GM12878 (cell line): Measurements from ENCODE around the gene ZNF248. TPM values are rescaled to one million over a fixed set of nuclear protein-coding genes. Genes with fewer than 3 reads are reported as not detected.

Source experiments
- ATAC-seq: fragments of 200-7000 bp; cut with Tn5 transposase; 3 replicates; pipeline ENCODE4 v1.9.1; 2020; ENCODE audit warnings: mild to moderate bottlenecking, moderate library complexity
- BruUV-seq: library from RNA; stranded (reverse); fragments of 400-500 nt; replicated peaks from 2 replicates; lab custom pipeline; 2021; lab: Mats Ljungman, UMichigan
- CTCF ChIA-PET: fragments of 300-600 bp; sonication (Branson Sonifier 250); formaldehyde crosslinking; extraction: SDS; loops from one replicate; lab custom pipeline; 2021; ENCODE audit warnings: inconsistent platforms; lab: Yijun Ruan, JAX
- POLR2A ChIA-PET: fragments of 350-600 bp; formaldehyde crosslinking; extraction: SDS; loops from one replicate; lab custom pipeline; 2021; ENCODE audit warnings: inconsistent platforms; lab: Charles Lee
- RAD21 ChIA-PET: fragments of 300-600 bp; sonication (Branson Sonifier 250); formaldehyde crosslinking; loops from one replicate; lab custom pipeline; 2023; ENCODE audit warnings: antibody characterized with exemption; ENCODE audit not compliant: unreplicated experiment; lab: Charles Lee
- SMC1A ChIA-PET: fragments of 300-600 bp; sonication (Branson Sonifier 250); formaldehyde crosslinking; loops from one replicate; lab custom pipeline; 2023; ENCODE audit not compliant: unreplicated experiment, uncharacterized antibody; lab: Charles Lee
- DNase-seq: peaks from one replicate; pipeline ENCODE4 v3.0.0-alpha.2; 2011; ENCODE audit warnings: low read depth, low spot score
- FAIRE-seq: peaks from 3 replicates; lab custom pipeline; 2011; peaks lifted over from hg19 to GRCh38; lab: Jason Lieb, UNC
- H2AFZ ChIP-seq: 2 replicates; pipeline ENCODE4 v1.6.0; 2011; ENCODE audit warnings: low read depth, low read length, control low read depth; ENCODE audit not compliant: control insufficient read depth
- H3K27ac ChIP-seq: 2 replicates; pipeline ENCODE4 v1.5.1; 2011; ENCODE audit warnings: control low read depth; ENCODE audit not compliant: control insufficient read depth, insufficient read depth
- H3K27me3 ChIP-seq, 2 experiments: replicated peaks in 1 of 2; 2 replicates each; pipeline versions ENCODE4 v1.6.0 to v1.6.1; 2011; ENCODE audit warnings: low read length in 1 of 2; ENCODE audit not compliant: control insufficient read depth in 2 of 2, insufficient read depth in 2 of 2
- H3K36me3 ChIP-seq, 2 experiments: 2 replicates each; pipeline ENCODE4 v1.5.1; 2011; ENCODE audit warnings: low read length in 1 of 2; ENCODE audit not compliant: control insufficient read depth in 2 of 2, insufficient read depth in 2 of 2
- H3K4me1 ChIP-seq: 2 replicates; pipeline ENCODE4 v1.6.1; 2011; ENCODE audit warnings: mild to moderate bottlenecking, low read length, moderate library complexity, mixed read lengths; ENCODE audit not compliant: control insufficient read depth, insufficient read depth
- H3K4me2 ChIP-seq: 2 replicates; pipeline ENCODE4 v1.6.0; 2011; ENCODE audit warnings: control low read depth; ENCODE audit not compliant: control insufficient read depth, insufficient read depth
- H3K4me3 ChIP-seq: fragments of 200-600 bp; sonication (generic); 2 replicates; pipeline ENCODE4 v1.5.1; 2016
- H3K79me2 ChIP-seq: 2 replicates; pipeline ENCODE4 v1.6.0; 2011; ENCODE audit warnings: low read length; ENCODE audit not compliant: control insufficient read depth, insufficient read depth
- H3K9ac ChIP-seq: 2 replicates; pipeline ENCODE4 v1.8.0; 2011; ENCODE audit warnings: low read length, control low read depth, mixed read lengths; ENCODE audit not compliant: control insufficient read depth, insufficient read depth
- H3K9me3 ChIP-seq: replicated peaks from 3 replicates; pipeline ENCODE4 v1.5.1; 2011; ENCODE audit warnings: mild to moderate bottlenecking, low read length; ENCODE audit not compliant: control insufficient read depth, insufficient read depth
- H4K20me1 ChIP-seq: 2 replicates; pipeline ENCODE4 v1.6.0; 2011; ENCODE audit not compliant: control insufficient read depth, insufficient read depth
- BMI1 ChIP-seq: fragments of 450-650 bp; IDR thresholded peaks from 2 replicates; pipeline ENCODE4 v1.6.1; 2016; ENCODE audit warnings: mild to moderate bottlenecking, moderate library complexity, borderline replicate concordance
- CBX3 ChIP-seq: fragments of 200-600 bp; sonication (generic); IDR thresholded peaks from 2 replicates; pipeline ENCODE4 v1.6.1; 2016; ENCODE audit warnings: low read depth, borderline replicate concordance
- E2F8 ChIP-seq: fragments of 450-650 bp; IDR thresholded peaks from 2 replicates; pipeline ENCODE4 v1.6.1; 2018; ENCODE audit warnings: mild to moderate bottlenecking, low read depth, moderate library complexity; ENCODE audit not compliant: partially characterized antibody
- HDAC6 ChIP-seq: fragments of 200-600 bp; sonication (generic); IDR thresholded peaks from one replicate; pipeline ENCODE4 v1.8.0; 2017; ENCODE audit warnings: antibody characterized with exemption; ENCODE audit not compliant: unreplicated experiment
- HDGF ChIP-seq: fragments of 450-650 bp; IDR thresholded peaks from 2 replicates; pipeline ENCODE4 v1.6.1; 2016; ENCODE audit warnings: antibody characterized with exemption
- IRF4 ChIP-seq: IDR thresholded peaks from 2 replicates; pipeline ENCODE4 v1.6.1; 2011; ENCODE audit warnings: low read depth, low read length
- JUND ChIP-seq: IDR thresholded peaks from 2 replicates; pipeline ENCODE4 v1.6.1; 2012; ENCODE audit warnings: low read depth, mild to moderate bottlenecking, low read length, improper control_type of control experiment, moderate library complexity
- MXI1 ChIP-seq: fragments of 150-350 bp; IDR thresholded peaks from 2 replicates; pipeline ENCODE4 v1.6.1; 2011; ENCODE audit warnings: low read depth, mild to moderate bottlenecking, inconsistent platforms, low read length, improper control_type of control experiment
- NKRF ChIP-seq: fragments of 450-650 bp; conservative IDR thresholded peaks from 2 replicates; pipeline ENCODE4 v1.6.1; 2017; ENCODE audit warnings: mild to moderate bottlenecking, moderate library complexity
- SIX5 ChIP-seq: IDR thresholded peaks from 2 replicates; pipeline ENCODE4 v1.6.1; 2011; ENCODE audit warnings: mild to moderate bottlenecking, low read depth, low read length, moderate library complexity; ENCODE audit not compliant: severe bottlenecking
- SMC3 ChIP-seq: IDR thresholded peaks from 2 replicates; pipeline ENCODE4 v1.6.1; 2011; ENCODE audit warnings: low read length, improper control_type of control experiment, borderline replicate concordance
- SP1 ChIP-seq: IDR thresholded peaks from one replicate; pipeline ENCODE4 v1.6.1; 2011; ENCODE audit warnings: low read depth, low read length
- TAF1 ChIP-seq: IDR thresholded peaks from 2 replicates; pipeline ENCODE4 v1.6.1; 2011; ENCODE audit warnings: mild to moderate bottlenecking, low read depth, low read length, borderline replicate concordance
- TARDBP ChIP-seq: IDR thresholded peaks from 2 replicates; pipeline ENCODE4 v1.6.1; 2016; ENCODE audit warnings: borderline replicate concordance
- ZNF384 ChIP-seq: IDR thresholded peaks from 2 replicates; pipeline ENCODE4 v1.6.1; 2012; ENCODE audit warnings: low read depth, mild to moderate bottlenecking, low read length, improper control_type of control experiment, borderline replicate concordance
- ZNF622 ChIP-seq: fragments of 450-650 bp; IDR thresholded peaks from 2 replicates; pipeline ENCODE4 v1.6.1; 2017; ENCODE audit warnings: mild to moderate bottlenecking, inconsistent platforms
- WGBS: methylation state at CpG from one replicate; pipeline ENCODE4 v1.1.6; 2016; ENCODE audit warnings: low lambda C conversion rate; ENCODE audit not compliant: insufficient replicate concordance, insufficient coverage; ENCODE audit errors: missing lambda C conversion rate; 5-methylcytosine and 5-hydroxymethylcytosine counted together
- in situ Hi-C: fragments of 300-500 bp; cut with MboI; formaldehyde crosslinking; loops from 9 replicates; pipeline ENCODE4 v1.14.3; 2018; ENCODE audit warnings: mixed read lengths
- intact Hi-C: fragments of 100-400 bp; cut with micrococcal nuclease; formaldehyde crosslinking; loops from one replicate; pipeline ENCODE4 v1.14.2; 2022; ENCODE audit not compliant: unreplicated experiment
- polyA plus RNA-seq, 11 experiments: library from polyadenylated mRNA; depleted of rRNA in 4 of 11; unstranded in 6 of 11; stranded (reverse) in 5 of 11; fragments of >200 nt; fragmentation: Nextera tagmentation in 4 of 11; fragmentation: Illumina TruSeq in 1 of 11; extraction: Ambion mirVana in 4 of 11; extraction: Trizol in 1 of 11; gene quantifications; 1 replicate in 1 of 11; 2 replicates in 10 of 11; pipeline versions ENCODE4 v1.2.1 to v1.2.3, GENCODE V29; 2011 to 2016; ENCODE audit warnings: inconsistent platforms in 2 of 11, missing spikeins in 2 of 11, low read depth in 1 of 11
- total RNA-seq, 4 experiments: library from RNA; depleted of rRNA in 3 of 4; stranded (reverse); fragments of >200 nt in 3 of 4; fragmentation: Illumina TruSeq in 1 of 4; extraction: Trizol in 1 of 4; gene quantifications; 2 replicates each; pipeline versions ENCODE4 v1.2.1 to v1.2.3, GENCODE V29; 2013 to 2021

ZNF248 gene
- total and polyA plus RNA-seq, 10 of the 15 experiments (the other 5 are each of a cell fraction or from before 2014, with no cell fraction given): 2.0 to 16.3 (median 8.9) TPM

- no peaks in the 10 kb centered on the region for H3K4me1 ChIP-seq
- no peak overlapping the region for H3K27ac ChIP-seq
- no peaks in the 10 kb centered on the region for H4K20me1 ChIP-seq
- TF ChIP-seq HDGF (no peak), JUND (no peak), E2F8 (no peak), SP1 (no peak), HDAC6 (no peak)
- H2AFZ ChIP-seq: no peak overlapping the region
- FAIRE-seq (no peak), ATAC-seq (no peak), DNase-seq (no peak)
- H3K4me2 ChIP-seq: no peak overlapping the region
- H3K9me3 ChIP-seq: no peaks in the 10 kb centered on the region
- intact Hi-C loops (no loop called here), in situ Hi-C loops (no loop called here)
- POLR2A ChIA-PET: no interaction called here
- H3K36me3 ChIP-seq: no peaks in the 10 kb centered on the region
- SMC1A ChIA-PET: no interaction called here
- no peaks in the 10 kb centered on the region for H3K79me2 ChIP-seq
- no TSS peak for BruUV-seq
- no peak overlapping the region for H3K4me3 ChIP-seq
- RAD21 ChIA-PET: no interaction called here
- CTCF ChIA-PET: no interaction called here
- 73% methylated on average over 3 of the region's 3 CpGs for WGBS
- no peak overlapping the region for H3K9ac ChIP-seq
- no peaks in the 10 kb centered on the region for H3K27me3 ChIP-seq
Measured at GRCh38 chr10:37813763-37814162, 43.6 kb downstream of the ZNF248 start.

- no peaks in the 10 kb centered on the region for H3K27me3 ChIP-seq
- DNase-seq: no peak
- no peak overlapping the region for H3K9ac ChIP-seq
- H3K36me3 ChIP-seq: no peaks in the 10 kb centered on the region
- in situ Hi-C loops (no loop called here), intact Hi-C loops (no loop called here)
- CTCF ChIA-PET: interaction anchor here (0.7 kb wide), 1 partner anchor 72 kb away, joined by 3 read pairs; no protein-coding TSS in a partner anchor
- SMC1A ChIA-PET: no interaction called here
- POLR2A ChIA-PET: no interaction called here
- no peaks in the 10 kb centered on the region for H3K9me3 ChIP-seq
- H3K4me1 ChIP-seq: no peaks in the 10 kb centered on the region
- no peaks in the 10 kb centered on the region for H4K20me1 ChIP-seq
- no peak overlapping the region for H2AFZ ChIP-seq
- 0% methylated on average over 1 of the region's 1 CpG for WGBS
- no peaks in the 10 kb centered on the region for H3K79me2 ChIP-seq
- no peak overlapping the region for H3K4me2 ChIP-seq
- no peak overlapping the region for H3K27ac ChIP-seq
- FAIRE-seq: no peak
- RAD21 ChIA-PET: no interaction called here
- H3K4me3 ChIP-seq: no peak overlapping the region
- no TSS peak for BruUV-seq
- ATAC-seq: no peak
- TF ChIP-seq CBX3 (no peak), TARDBP (no peak), NKRF (no peak), TAF1 (no peak), SMC3 (no peak), IRF4 (no peak), BMI1 (no peak), ZNF622 (no peak), MXI1 (no peak), SIX5 (no peak), ZNF384 (no peak)
Measured at GRCh38 chr10:37812290-37812689, 45.1 kb downstream of the ZNF248 start.
